Neural progenitor cell (in vitro differentiated cells): ENCODE measurements around the gene TMEM267.

Experiments used
- EZH2 ChIP-seq: fragments of 200-600 bp; sonication (generic); IDR thresholded peaks from 2 replicates; pipeline ENCODE4 v1.6.1; 2017; ENCODE audit warnings: antibody characterized with exemption, mild to moderate bottlenecking, moderate library complexity
- EZH2phosphoT487 ChIP-seq: fragments of 200-600 bp; sonication (generic); IDR thresholded peaks from 2 replicates; pipeline ENCODE4 v1.6.1; 2017; ENCODE audit warnings: antibody characterized with exemption
- TF ChIP-seq, protein P1 (sequence below): fragments of 200-600 bp; sonication (generic); IDR thresholded peaks from 2 replicates; pipeline ENCODE4 v1.5.1; 2017; ENCODE audit warnings: antibody characterized with exemption, mild to moderate bottlenecking

DNA sequence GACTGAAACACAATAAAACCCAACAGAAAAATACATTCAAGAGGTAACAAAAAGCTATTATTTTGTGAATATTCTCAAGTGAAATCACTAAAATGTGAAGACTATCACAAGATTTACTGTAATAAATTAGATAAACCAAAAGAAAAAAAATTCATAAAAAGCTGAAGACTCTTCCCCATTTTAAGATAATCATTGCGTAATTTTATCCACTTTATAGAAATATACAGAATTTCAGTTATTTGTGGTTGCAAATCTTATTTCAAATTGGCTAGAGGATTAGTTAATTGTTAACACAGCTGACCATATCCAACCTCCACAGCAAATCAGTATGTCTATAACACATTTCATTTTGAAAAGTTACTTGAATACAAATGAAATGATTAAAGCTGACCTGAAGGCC lies 7.7 kb upstream of the TMEM267 start:
- TF ChIP-seq, protein P1, sequence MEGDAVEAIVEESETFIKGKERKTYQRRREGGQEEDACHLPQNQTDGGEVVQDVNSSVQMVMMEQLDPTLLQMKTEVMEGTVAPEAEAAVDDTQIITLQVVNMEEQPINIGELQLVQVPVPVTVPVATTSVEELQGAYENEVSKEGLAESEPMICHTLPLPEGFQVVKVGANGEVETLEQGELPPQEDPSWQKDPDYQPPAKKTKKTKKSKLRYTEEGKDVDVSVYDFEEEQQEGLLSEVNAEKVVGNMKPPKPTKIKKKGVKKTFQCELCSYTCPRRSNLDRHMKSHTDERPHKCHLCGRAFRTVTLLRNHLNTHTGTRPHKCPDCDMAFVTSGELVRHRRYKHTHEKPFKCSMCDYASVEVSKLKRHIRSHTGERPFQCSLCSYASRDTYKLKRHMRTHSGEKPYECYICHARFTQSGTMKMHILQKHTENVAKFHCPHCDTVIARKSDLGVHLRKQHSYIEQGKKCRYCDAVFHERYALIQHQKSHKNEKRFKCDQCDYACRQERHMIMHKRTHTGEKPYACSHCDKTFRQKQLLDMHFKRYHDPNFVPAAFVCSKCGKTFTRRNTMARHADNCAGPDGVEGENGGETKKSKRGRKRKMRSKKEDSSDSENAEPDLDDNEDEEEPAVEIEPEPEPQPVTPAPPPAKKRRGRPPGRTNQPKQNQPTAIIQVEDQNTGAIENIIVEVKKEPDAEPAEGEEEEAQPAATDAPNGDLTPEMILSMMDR, result no peak
- no peak for TF ChIP-seq EZH2
- TF ChIP-seq EZH2phosphoT487, result no peak
